ENCODE measurements around the gene PDGFD.

GRCh38 chr11:103993507-103993906, 170.4 kb downstream of the PDGFD start:
- TF ChIP-seq CTCF (IDR thresholded peaks at IDR 0.05; ENCODE audit: borderline replicate concordance, extremely low read depth, low read length, poor library complexity, severe bottlenecking) (no peak), EZH2 (IDR thresholded peaks at IDR 0.05; ENCODE audit: borderline replicate concordance, low read depth, low read length, severe bottlenecking) (no peak)
